Suprapubic skin (tissue), 4 donors: ENCODE measurements around the gene TTC12. TPM values are rescaled to one million over a fixed set of nuclear protein-coding genes. Genes with fewer than 3 reads are reported as not detected.

Source experiments
- DNase-seq, 2 donors: peaks; one replicate each; pipeline ENCODE4 v3.0.0-alpha.2; 2019; ENCODE audit warnings: low spot score in 2 of 2
- H3K27ac ChIP-seq: fragments of 200-600 bp; sonication (generic); one replicate; pipeline ENCODE4 v1.5.1; 2019
- H3K27me3 ChIP-seq: fragments of 200-600 bp; sonication (generic); one replicate; pipeline ENCODE4 v1.5.1; 2019
- H3K36me3 ChIP-seq: fragments of 200-600 bp; sonication (generic); one replicate; pipeline ENCODE4 v1.5.1; 2019
- H3K4me1 ChIP-seq: fragments of 200-600 bp; sonication (generic); one replicate; pipeline ENCODE4 v1.5.1; 2019
- H3K4me3 ChIP-seq: fragments of 200-600 bp; sonication (generic); one replicate; pipeline ENCODE4 v1.5.1; 2019; ENCODE audit warnings: mild to moderate bottlenecking
- H3K9me3 ChIP-seq: fragments of 200-600 bp; sonication (generic); one replicate; pipeline ENCODE4 v1.5.1; 2019
- EP300 ChIP-seq: sonication (generic); formaldehyde crosslinking; IDR thresholded peaks from one replicate; pipeline ENCODE4 v1.6.1; 2017; ENCODE audit warnings: antibody characterized with exemption
- POLR2A ChIP-seq, 2 donors: fragments of 450-650 bp; IDR thresholded peaks; one replicate each; pipeline ENCODE4 v1.6.1; 2017; ENCODE audit warnings: antibody characterized with exemption in 2 of 2, mild to moderate bottlenecking in 2 of 2, moderate library complexity in 2 of 2
- POLR2AphosphoS5 ChIP-seq, 3 donors: sonication (generic); formaldehyde crosslinking; IDR thresholded peaks; one replicate each; pipeline ENCODE4 v1.6.1; 2017; ENCODE audit warnings: antibody characterized with exemption in 3 of 3
- WGBS: methylation state at CpG from one replicate; pipeline ENCODE4 v1.1.5; 2018; 5-methylcytosine and 5-hydroxymethylcytosine counted together
- total RNA-seq, 4 donors: library from RNA; depleted of rRNA; stranded (reverse); fragments of >200 nt; gene quantifications; one replicate each; pipeline ENCODE4 v1.1.0, GENCODE V29; 2016
- TF ChIP-seq, protein P1 (sequence below), 2 donors: fragments of 200-600 bp in 1 of 2; fragments of 450-650 bp in 1 of 2; sonication (generic) in 1 of 2; IDR thresholded peaks; one replicate each; pipeline ENCODE4 v1.5.1; 2016 to 2019; ENCODE audit warnings: antibody characterized with exemption in 2 of 2, mild to moderate bottlenecking in 1 of 2, moderate library complexity in 1 of 2

TTC12 gene
- total RNA-seq, 4 donors from 2014 or later: 9.5 to 67.8 (median 30.3) TPM

DNA sequence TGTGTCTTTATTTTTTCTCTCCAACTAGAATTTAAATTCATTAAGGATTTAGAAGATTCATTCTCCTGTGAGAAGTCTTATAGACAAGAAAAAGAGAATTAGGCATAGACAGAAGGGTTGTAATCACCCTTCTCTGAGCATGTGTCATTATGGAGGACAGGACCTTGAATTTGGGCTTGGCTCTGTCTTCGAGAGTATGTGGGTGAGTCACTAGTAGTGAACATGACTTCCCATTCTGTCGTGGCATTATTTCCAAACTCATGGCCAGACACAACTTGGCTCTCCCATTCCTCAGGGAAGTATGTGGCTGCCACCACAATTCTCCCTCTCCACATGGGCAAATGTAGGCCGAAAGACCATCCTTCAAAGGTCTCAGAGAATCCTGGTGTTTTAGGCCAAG, 58.9 kb downstream of the TTC12 start:
- DNase-seq: no peak
- Histone ChIP-seq H3K36me3 (peaks cover 3% of the 10 kb centered on the region), H3K4me3 (no peak overlapping the region), H3K27ac (no peak overlapping the region), H3K27me3 (no peaks in the 10 kb centered on the region), H3K9me3 (no peaks in the 10 kb centered on the region), H3K4me1 (peaks cover 8% of the 10 kb centered on the region)
- TF ChIP-seq, protein P1, sequence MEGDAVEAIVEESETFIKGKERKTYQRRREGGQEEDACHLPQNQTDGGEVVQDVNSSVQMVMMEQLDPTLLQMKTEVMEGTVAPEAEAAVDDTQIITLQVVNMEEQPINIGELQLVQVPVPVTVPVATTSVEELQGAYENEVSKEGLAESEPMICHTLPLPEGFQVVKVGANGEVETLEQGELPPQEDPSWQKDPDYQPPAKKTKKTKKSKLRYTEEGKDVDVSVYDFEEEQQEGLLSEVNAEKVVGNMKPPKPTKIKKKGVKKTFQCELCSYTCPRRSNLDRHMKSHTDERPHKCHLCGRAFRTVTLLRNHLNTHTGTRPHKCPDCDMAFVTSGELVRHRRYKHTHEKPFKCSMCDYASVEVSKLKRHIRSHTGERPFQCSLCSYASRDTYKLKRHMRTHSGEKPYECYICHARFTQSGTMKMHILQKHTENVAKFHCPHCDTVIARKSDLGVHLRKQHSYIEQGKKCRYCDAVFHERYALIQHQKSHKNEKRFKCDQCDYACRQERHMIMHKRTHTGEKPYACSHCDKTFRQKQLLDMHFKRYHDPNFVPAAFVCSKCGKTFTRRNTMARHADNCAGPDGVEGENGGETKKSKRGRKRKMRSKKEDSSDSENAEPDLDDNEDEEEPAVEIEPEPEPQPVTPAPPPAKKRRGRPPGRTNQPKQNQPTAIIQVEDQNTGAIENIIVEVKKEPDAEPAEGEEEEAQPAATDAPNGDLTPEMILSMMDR (IDR thresholded peaks at IDR 0.05): no peak
- TF ChIP-seq POLR2AphosphoS5 (IDR thresholded peaks at IDR 0.05) (no peak), POLR2A (IDR thresholded peaks at IDR 0.05) (no peak)
- WGBS: 60% methylated on average over 3 of the region's 3 CpGs

DNA sequence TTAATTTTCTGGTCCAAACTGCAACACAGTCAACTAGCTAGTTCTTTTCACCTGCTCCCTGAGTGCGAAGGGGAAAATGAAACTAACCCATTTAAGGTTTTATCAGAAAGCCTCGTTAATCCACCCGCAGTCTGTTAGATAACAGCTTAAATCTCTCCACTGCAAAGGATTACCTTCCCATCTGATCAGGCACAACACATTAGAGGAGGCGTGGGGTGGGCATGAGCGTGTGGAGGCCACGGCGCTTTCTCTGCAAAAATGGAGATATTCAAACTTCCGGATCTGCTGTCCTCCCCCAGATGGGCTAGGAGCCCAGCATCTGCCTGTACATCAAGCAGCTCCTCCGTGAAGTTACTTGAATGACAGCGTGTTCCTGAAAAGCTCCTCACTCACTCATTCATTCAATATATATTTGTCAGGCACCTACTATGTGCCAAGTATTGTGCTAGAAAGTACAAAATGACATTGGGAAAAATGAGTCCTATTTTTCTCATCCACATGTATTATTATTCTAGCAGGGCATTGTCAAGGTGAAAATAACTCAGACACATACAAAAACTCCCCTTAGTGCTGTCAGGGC, 59.7 kb downstream of the TTC12 start:
- WGBS: 79% methylated on average over 10 of the region's 10 CpGs
- Histone ChIP-seq H3K36me3 (no peaks in the 10 kb centered on the region), H3K4me3 (no peak overlapping the region), H3K4me1 (peaks cover 9% of the 10 kb centered on the region), H3K27ac (no peak overlapping the region), H3K9me3 (no peaks in the 10 kb centered on the region), H3K27me3 (no peaks in the 10 kb centered on the region)
- DNase-seq: no peak
- TF ChIP-seq POLR2A (IDR thresholded peaks at IDR 0.05): no peak
- TF ChIP-seq POLR2AphosphoS5 (IDR thresholded peaks at IDR 0.05): no peak
- TF ChIP-seq, protein P1 (IDR thresholded peaks at IDR 0.05): no peak
- no peak for TF ChIP-seq EP300

DNA sequence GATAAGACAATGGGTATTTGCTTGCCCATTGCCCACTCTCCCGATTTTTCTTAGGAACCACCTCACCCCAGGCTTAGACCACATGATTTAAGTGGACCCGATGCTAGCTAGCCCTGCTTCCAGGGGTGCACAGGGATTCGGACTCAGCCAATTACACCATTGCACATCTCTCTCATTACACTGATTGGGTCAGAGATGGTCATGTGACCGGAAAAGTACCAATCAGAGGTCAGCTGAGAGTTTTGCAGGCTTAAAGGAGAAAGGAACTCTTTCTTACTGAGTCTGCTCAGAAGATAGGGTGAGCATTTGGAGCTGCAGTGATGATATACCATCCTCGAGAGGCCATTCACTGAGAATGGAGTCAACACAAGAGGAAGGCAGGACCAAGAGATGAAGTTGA, 61.0 kb downstream of the TTC12 start:
- Histone ChIP-seq H3K27ac (no peak overlapping the region), H3K4me3 (no peak overlapping the region), H3K4me1 (peaks cover 9% of the 10 kb centered on the region), H3K27me3 (no peaks in the 10 kb centered on the region), H3K36me3 (no peaks in the 10 kb centered on the region), H3K9me3 (no peaks in the 10 kb centered on the region)
- DNase-seq: no peak
- no peak for TF ChIP-seq POLR2AphosphoS5 (IDR thresholded peaks at IDR 0.05)
- TF ChIP-seq, protein P1 (IDR thresholded peaks at IDR 0.05): no peak
- no peak for TF ChIP-seq EP300
- no peak for TF ChIP-seq POLR2A (IDR thresholded peaks at IDR 0.05)
- WGBS: 97% methylated on average over 5 of the region's 5 CpGs

DNA sequence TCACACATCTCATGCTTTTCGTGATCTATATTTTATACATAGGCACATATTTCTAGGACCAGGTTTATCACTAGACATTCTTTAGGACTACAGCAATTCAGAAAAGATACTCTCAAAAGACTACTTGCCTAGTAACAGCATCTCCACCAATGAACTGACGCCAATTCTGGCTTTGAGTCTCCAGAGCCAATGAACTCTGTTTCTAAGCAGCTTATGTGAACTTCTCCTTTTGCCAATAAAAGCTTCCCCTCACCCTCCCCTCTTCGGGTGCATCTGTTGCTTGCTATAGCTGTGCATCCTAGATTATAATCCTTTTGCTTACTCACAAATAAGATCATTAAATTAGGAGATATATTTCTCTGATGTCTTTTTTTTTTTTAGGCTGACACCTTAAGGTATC, 61.8 kb downstream of the TTC12 start:
- no peaks in the 10 kb centered on the region for H3K27me3 ChIP-seq
- H3K9me3 ChIP-seq: no peaks in the 10 kb centered on the region
- H3K4me1 ChIP-seq: peaks cover 9% of the 10 kb centered on the region
- WGBS: 75% methylated on average over 3 of the region's 3 CpGs
- DNase-seq: no peak
- H3K27ac ChIP-seq: no peak overlapping the region
- H3K4me3 ChIP-seq: no peak overlapping the region
- H3K36me3 ChIP-seq: no peaks in the 10 kb centered on the region
- TF ChIP-seq, protein P1 (IDR thresholded peaks at IDR 0.05): no peak
- TF ChIP-seq EP300 (no peak), POLR2AphosphoS5 (IDR thresholded peaks at IDR 0.05) (no peak), POLR2A (IDR thresholded peaks at IDR 0.05) (no peak)

DNA sequence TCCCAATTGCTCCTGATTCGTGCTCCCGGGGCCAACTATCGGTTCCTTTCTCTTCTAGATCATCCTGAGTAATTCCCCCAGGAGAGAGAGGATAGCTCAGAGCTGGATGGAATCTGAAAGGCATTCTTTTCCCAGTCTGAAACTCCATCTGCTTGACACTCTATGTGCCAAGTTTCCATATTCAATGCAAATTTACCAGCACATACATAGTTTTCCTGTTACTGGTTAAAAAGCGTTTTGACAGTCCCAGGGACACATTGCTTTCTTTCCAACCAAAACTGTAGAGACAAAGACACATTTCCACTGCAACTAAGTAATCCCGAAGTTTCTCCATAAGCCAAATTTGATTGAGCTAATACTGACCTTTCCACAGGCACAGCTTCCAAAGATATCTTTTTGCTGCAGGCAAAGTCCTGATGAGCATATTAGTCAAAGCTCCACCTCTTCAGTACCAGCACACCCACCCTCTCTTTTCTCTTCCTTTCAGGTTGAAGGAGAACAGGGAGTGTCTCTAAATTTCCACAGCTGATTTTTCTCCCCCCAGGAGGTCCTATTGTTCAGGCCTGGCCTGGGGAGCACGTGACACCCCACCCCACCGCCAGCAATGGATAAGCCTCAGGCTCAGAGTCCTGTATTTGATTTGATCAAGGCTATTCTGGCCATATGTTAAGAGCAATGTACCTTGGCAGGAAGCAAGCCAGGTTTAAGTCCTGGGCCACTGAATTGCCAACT, 63.5 kb downstream of the TTC12 start:
- Histone ChIP-seq H3K4me1 (peaks cover 9% of the 10 kb centered on the region), H3K27me3 (no peaks in the 10 kb centered on the region), H3K9me3 (no peaks in the 10 kb centered on the region), H3K4me3 (no peak overlapping the region), H3K36me3 (no peaks in the 10 kb centered on the region), H3K27ac (no peak overlapping the region)
- DNase-seq: no peak
- TF ChIP-seq, protein P1 (IDR thresholded peaks at IDR 0.05): no peak
- TF ChIP-seq POLR2A (IDR thresholded peaks at IDR 0.05): no peak
- TF ChIP-seq EP300: no peak
- TF ChIP-seq POLR2AphosphoS5 (IDR thresholded peaks at IDR 0.05): no peak
- 32% methylated on average over 7 of the region's 7 CpGs for WGBS
